ENCODE results near the gene COA1.

GRCh38 chr7:43592326-43592725 lies 137.0 kb downstream of the COA1 start:
- TF ChIP-seq, protein P1, sequence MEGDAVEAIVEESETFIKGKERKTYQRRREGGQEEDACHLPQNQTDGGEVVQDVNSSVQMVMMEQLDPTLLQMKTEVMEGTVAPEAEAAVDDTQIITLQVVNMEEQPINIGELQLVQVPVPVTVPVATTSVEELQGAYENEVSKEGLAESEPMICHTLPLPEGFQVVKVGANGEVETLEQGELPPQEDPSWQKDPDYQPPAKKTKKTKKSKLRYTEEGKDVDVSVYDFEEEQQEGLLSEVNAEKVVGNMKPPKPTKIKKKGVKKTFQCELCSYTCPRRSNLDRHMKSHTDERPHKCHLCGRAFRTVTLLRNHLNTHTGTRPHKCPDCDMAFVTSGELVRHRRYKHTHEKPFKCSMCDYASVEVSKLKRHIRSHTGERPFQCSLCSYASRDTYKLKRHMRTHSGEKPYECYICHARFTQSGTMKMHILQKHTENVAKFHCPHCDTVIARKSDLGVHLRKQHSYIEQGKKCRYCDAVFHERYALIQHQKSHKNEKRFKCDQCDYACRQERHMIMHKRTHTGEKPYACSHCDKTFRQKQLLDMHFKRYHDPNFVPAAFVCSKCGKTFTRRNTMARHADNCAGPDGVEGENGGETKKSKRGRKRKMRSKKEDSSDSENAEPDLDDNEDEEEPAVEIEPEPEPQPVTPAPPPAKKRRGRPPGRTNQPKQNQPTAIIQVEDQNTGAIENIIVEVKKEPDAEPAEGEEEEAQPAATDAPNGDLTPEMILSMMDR (IDR thresholded peaks at IDR 0.05): no peak
- TF ChIP-seq EP300 (IDR thresholded peaks at IDR 0.05) (no peak), POLR2A (IDR thresholded peaks at IDR 0.05) (no peak), POLR2AphosphoS5 (IDR thresholded peaks at IDR 0.05) (no peak)
